Fibroblast of skin of right quadriceps (primary cell): ENCODE data around the gene OR5AU1.
"Not testable (repeated sequence)": the region's sequence is repeated elsewhere in the genome, so short reads cannot be mapped to it uniquely, and the experiment has no call there.

Source experiments
- DNase-seq: peaks from one replicate; pipeline ENCODE4 v3.0.0-alpha.2; 2013

OR5AU1 gene

GRCh38 chr14:21169573-21169972 lies 13.7 kb upstream of the OR5AU1 start:
- DNase-seq = no peak

- no peak for DNase-seq
Observed at GRCh38 chr14:21168055-21168454, 12.2 kb upstream of the OR5AU1 start.

GRCh38 chr14:21165670-21166069 lies 9.8 kb upstream of the OR5AU1 start:
- not testable (repeated sequence) for DNase-seq

GRCh38 chr14:21165002-21165605 lies 9.2 kb upstream of the OR5AU1 start:
- not testable (repeated sequence) for DNase-seq

- DNase-seq = no peak
Observed at GRCh38 chr14:21163871-21164291, 8.0 kb upstream of the OR5AU1 start.

- no peak for DNase-seq
Observed at GRCh38 chr14:21162081-21162480, 6.2 kb upstream of the OR5AU1 start.

- DNase-seq = no peak
Observed at GRCh38 chr14:21160061-21160610, 4.3 kb upstream of the OR5AU1 start.

GRCh38 chr14:21158175-21158574 lies 2.3 kb upstream of the OR5AU1 start:
- peak; percentile 8 for DNase-seq

- no peak for DNase-seq
Observed at GRCh38 chr14:21149641-21150367, 6.1 kb downstream of the OR5AU1 start.

GRCh38 chr14:21145437-21145836 lies 10.4 kb downstream of the OR5AU1 start:
- no peak for DNase-seq

GRCh38 chr14:21142357-21142756 lies 13.5 kb downstream of the OR5AU1 start:
- no peak for DNase-seq

GRCh38 chr14:21136024-21136423 lies 19.8 kb downstream of the OR5AU1 start:
- peak; percentile 4 for DNase-seq

- DNase-seq = no peak
Observed at GRCh38 chr14:21133901-21134300, 22.0 kb downstream of the OR5AU1 start.

GRCh38 chr14:21123429-21123828 lies 32.4 kb downstream of the OR5AU1 start:
- no peak for DNase-seq

GRCh38 chr14:21121122-21121521 lies 34.7 kb downstream of the OR5AU1 start:
- DNase-seq = no peak

GRCh38 chr14:21120686-21121085 lies 35.2 kb downstream of the OR5AU1 start:
- no peak for DNase-seq

- no peak for DNase-seq
Observed at GRCh38 chr14:21118933-21119332, 36.9 kb downstream of the OR5AU1 start.

- DNase-seq = no peak
Observed at GRCh38 chr14:21113369-21113768, 42.5 kb downstream of the OR5AU1 start.

- DNase-seq = no peak
Observed at GRCh38 chr14:21112255-21112654, 43.6 kb downstream of the OR5AU1 start.

GRCh38 chr14:21109377-21110138 lies 46.3 kb downstream of the OR5AU1 start:
- no peak for DNase-seq

- no peak for DNase-seq
Observed at GRCh38 chr14:21108791-21109190, 47.1 kb downstream of the OR5AU1 start.

GRCh38 chr14:21107283-21107800 lies 48.5 kb downstream of the OR5AU1 start:
- peak; percentile 41 for DNase-seq
